Lower lobe of right lung (tissue), 2 donors: ENCODE data around the gene SLC49A4. TPM values are rescaled to one million over a fixed set of nuclear protein-coding genes. Genes with fewer than 3 reads are reported as not detected.

ENCODE experiments used
- ATAC-seq, 2 donors: fragments of 200-7000 bp; cut with Tn5 transposase; one replicate each; pipeline ENCODE4 v1.9.1; 2020 to 2022; ENCODE audit warnings: mild to moderate bottlenecking in 2 of 2, moderate library complexity in 2 of 2
- DNase-seq: peaks from one replicate; pipeline ENCODE4 v3.0.0-alpha.2; 2020
- H3K27ac ChIP-seq: fragments of 200-600 bp; one replicate; pipeline ENCODE4 v1.8.0; 2022
- H3K27me3 ChIP-seq: fragments of 200-600 bp; one replicate; pipeline ENCODE4 v1.8.0; 2022; ENCODE audit warnings: low read depth
- H3K36me3 ChIP-seq: fragments of 200-600 bp; one replicate; pipeline ENCODE4 v1.8.0; 2022; ENCODE audit warnings: mild to moderate bottlenecking
- H3K4me1 ChIP-seq: fragments of 200-600 bp; one replicate; pipeline ENCODE4 v1.8.0; 2022
- H3K4me3 ChIP-seq: fragments of 200-600 bp; one replicate; pipeline ENCODE4 v1.8.0; 2022; ENCODE audit warnings: mild to moderate bottlenecking
- H3K9me3 ChIP-seq: fragments of 200-600 bp; one replicate; pipeline ENCODE4 v1.8.0; 2022
- intact Hi-C: fragments of 100-400 bp; cut with DNase I; formaldehyde crosslinking; loops from one replicate; pipeline ENCODE4 v1.11.0; 2022
- total RNA-seq: library from RNA; stranded (reverse); fragmentation: NEBNext Ultra II Directional; extraction: Animal tissue kit (Norgen Biotek cat#: 25700); gene quantifications from one replicate; pipeline ENCODE4 v1.2.1, GENCODE V29; 2021
- TF ChIP-seq, protein P1 (sequence below): fragments of 200-600 bp; IDR thresholded peaks from one replicate; pipeline ENCODE4 v1.8.0; 2022; ENCODE audit warnings: antibody characterized with exemption, mild to moderate bottlenecking
- donor health status: DM: no; HTN: yes; CAD: no; lungs with severe emphysema.

Gene SLC49A4
- total RNA-seq, 1 donor from 2014 or later = 14.9 TPM

DNA sequence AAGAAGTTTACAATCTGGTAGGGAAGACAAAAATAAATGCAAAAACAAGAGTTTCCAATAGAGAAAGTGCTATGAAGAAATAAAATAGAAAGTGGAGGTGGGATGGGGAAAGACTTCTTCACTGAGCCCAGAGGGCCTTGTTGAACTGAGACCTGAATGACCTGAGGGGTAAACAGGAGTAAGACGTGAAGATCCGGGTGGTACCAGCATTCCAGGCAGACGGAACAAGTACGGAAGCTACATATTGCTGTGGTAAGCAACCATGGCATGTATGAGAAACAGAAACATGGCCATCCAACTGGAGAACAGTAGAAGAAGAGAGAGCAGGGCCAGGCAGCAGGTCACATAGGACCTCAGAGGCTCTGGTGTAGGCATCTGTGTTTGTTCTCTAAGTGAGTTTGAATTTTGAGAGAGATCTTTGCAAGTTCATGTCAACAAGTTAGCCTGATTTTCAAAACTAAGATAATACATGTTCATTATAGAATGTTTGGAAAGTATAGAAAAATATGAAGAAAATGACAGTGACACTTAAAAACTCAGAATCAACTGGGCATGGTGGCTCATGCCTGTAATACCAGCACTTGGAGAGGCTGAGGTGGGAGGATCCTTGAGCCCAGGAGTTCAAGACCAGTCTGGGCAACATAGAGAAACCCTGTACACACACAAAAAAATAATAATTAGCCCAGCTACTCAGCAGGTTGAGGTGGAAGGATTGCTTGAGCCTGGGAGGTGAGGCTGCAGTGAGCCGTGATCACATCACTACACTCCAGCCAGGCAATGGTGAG is 64.3 kb downstream of the SLC49A4 start:
- DNase-seq (no peak), ATAC-seq (no peak)
- TF ChIP-seq, protein P1, sequence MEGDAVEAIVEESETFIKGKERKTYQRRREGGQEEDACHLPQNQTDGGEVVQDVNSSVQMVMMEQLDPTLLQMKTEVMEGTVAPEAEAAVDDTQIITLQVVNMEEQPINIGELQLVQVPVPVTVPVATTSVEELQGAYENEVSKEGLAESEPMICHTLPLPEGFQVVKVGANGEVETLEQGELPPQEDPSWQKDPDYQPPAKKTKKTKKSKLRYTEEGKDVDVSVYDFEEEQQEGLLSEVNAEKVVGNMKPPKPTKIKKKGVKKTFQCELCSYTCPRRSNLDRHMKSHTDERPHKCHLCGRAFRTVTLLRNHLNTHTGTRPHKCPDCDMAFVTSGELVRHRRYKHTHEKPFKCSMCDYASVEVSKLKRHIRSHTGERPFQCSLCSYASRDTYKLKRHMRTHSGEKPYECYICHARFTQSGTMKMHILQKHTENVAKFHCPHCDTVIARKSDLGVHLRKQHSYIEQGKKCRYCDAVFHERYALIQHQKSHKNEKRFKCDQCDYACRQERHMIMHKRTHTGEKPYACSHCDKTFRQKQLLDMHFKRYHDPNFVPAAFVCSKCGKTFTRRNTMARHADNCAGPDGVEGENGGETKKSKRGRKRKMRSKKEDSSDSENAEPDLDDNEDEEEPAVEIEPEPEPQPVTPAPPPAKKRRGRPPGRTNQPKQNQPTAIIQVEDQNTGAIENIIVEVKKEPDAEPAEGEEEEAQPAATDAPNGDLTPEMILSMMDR = no peak
- Histone ChIP-seq H3K9me3 (no peaks in the 10 kb centered on the region), H3K4me1 (peaks cover 4% of the 10 kb centered on the region), H3K27ac (no peak overlapping the region), H3K27me3 (no peaks in the 10 kb centered on the region), H3K4me3 (no peak overlapping the region), H3K36me3 (peaks cover 49% of the 10 kb centered on the region)
- intact Hi-C loops = no loop called here

DNA sequence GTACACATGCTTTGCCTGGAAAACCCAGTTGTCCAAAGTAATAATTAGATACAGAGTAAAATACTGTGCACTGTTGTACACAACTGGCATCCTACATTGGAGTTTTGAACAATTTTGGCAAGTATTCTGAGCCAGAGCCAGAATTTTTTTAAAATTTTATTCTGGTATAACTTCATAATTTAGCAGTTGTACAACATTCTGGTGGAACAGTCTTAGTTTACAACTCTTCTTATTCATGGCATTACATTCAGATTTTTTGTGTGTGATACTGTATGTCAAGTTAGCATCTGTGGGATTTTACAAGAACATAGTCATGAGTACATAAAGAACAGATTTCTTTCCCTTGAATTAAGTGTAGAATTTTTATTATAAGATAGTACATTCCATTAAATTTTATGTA is 67.5 kb downstream of the SLC49A4 start:
- H3K27ac ChIP-seq = no peak overlapping the region
- DNase-seq = no peak
- no peaks in the 10 kb centered on the region for H3K9me3 ChIP-seq
- no peaks in the 10 kb centered on the region for H3K4me1 ChIP-seq
- H3K4me3 ChIP-seq = no peak overlapping the region
- intact Hi-C loops = no loop called here
- H3K36me3 ChIP-seq = peaks cover 51% of the 10 kb centered on the region
- H3K27me3 ChIP-seq = no peaks in the 10 kb centered on the region
- TF ChIP-seq, protein P1 = no peak
- ATAC-seq = no peak

DNA sequence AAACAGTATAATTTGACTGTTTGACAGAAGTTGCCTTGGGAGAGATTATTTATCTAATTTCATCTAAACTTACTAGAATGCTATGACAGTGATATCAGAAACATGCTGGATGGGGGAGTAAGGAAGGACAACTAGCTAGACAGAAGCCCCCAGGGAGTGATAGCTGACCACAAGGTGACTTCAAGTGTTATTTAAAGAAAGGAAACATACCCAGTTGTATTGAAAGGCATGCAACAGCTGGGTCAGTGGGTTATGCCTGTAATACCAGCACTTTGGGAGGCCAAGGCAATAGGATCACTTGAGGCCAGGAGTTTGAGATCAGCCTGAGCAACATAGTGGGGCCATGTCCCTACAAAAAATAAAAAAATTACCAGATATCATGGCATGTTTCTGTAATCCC is 69.6 kb downstream of the SLC49A4 start:
- no peak for DNase-seq
- H3K9me3 ChIP-seq = no peaks in the 10 kb centered on the region

DNA sequence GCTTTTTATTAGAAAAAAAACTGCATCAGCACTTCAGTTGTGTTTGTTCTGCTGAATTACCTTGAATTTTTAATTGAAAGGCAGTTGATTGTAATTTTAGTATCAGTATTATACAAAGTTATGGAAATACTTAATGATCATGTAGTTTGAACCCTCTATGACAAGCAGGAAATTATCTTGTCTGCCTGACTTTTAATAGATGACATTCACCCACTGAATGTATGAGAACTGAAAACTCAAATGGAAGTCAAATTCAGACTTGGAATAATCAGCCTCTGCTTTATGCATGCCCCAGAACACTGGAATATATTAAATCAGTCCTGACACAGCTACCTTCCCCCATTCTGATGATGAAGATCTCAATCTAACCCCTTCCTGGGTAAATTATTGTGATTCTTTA is 73.5 kb downstream of the SLC49A4 start:
- ATAC-seq = no peak
- H3K4me3 ChIP-seq = no peak overlapping the region

More for the DNA sequence above, 69.6 kb downstream of the SLC49A4 start:
- Histone ChIP-seq H3K27me3 (no peaks in the 10 kb centered on the region), H3K4me1 (no peaks in the 10 kb centered on the region), H3K27ac (no peak overlapping the region), H3K4me3 (no peak overlapping the region), H3K36me3 (peaks cover 41% of the 10 kb centered on the region)
- intact Hi-C loops = no loop called here
- TF ChIP-seq, protein P1 = no peak
- no peak for ATAC-seq

DNA sequence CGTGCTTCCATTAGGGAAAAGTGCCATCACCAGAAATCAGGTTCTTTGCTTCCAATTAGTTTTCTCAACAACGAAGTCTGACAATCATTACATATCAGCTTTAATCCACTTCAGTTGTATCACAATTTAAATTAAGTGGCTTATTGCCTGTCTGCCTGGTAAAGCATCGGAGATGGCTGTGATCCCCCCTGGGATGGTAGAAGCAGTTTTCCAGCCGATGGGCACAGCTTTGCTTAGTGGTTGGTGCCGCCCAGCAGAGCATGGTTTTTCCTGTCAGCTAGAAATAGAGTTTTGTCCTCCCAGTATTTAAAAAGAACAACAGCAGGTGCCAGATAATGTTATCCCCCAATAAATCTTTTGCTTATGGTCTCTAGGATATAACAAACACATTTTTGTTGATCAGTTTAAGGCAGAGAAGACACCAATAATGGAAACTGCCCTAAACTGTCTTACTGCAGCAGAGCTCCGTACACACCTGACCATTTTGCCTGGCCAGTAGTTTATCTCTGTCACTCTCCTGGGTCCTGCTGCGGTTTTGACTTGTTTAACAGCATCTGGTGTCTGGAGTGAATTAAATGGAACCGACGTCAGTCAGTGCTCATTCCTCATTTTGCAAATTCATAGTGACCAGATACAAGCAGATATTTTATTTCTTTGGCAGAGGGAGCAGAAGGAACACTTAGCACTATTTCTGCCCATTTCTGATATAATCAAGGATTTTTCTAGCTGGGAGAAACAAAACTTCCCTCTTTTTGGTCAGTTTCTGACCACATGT is 79.1 kb downstream of the SLC49A4 start:
- no peak overlapping the region for H3K4me3 ChIP-seq
- intact Hi-C loops = no loop called here
- TF ChIP-seq, protein P1 = no peak
- H3K27ac ChIP-seq = no peak overlapping the region
- no peaks in the 10 kb centered on the region for H3K9me3 ChIP-seq
- H3K27me3 ChIP-seq = no peaks in the 10 kb centered on the region
- no peaks in the 10 kb centered on the region for H3K4me1 ChIP-seq
- no peak for ATAC-seq
- peaks cover 16% of the 10 kb centered on the region for H3K36me3 ChIP-seq
- no peak for DNase-seq

More for the DNA sequence above, 73.5 kb downstream of the SLC49A4 start:
- Histone ChIP-seq H3K9me3 (no peaks in the 10 kb centered on the region), H3K27ac (no peak overlapping the region), H3K4me1 (no peaks in the 10 kb centered on the region), H3K27me3 (no peaks in the 10 kb centered on the region), H3K36me3 (peaks cover 27% of the 10 kb centered on the region)
- TF ChIP-seq, protein P1 = no peak
- no peak for DNase-seq
- intact Hi-C loops = no loop called here
